ENCODE data around the gene FHIT. TPM values are rescaled to one million over a fixed set of nuclear protein-coding genes. Genes with fewer than 3 reads are reported as not detected.

Gene FHIT
- total RNA-seq, 2 donors from 2014 or later = 6.8 to 12.3 TPM

GRCh38 chr3:59753808-59754450 is 1497.3 kb downstream of the FHIT start:
- H3K9me3 Mint-ChIP-seq = no peaks in the 10 kb centered on the region
- no peaks in the 10 kb centered on the region for H3K36me3 ChIP-seq (ENCODE audit: control insufficient read depth, insufficient read depth, low read length)
- no peaks in the 10 kb centered on the region for H3K36me3 Mint-ChIP-seq (ENCODE audit: low read depth)
- H3K4me1 Mint-ChIP-seq = peaks cover 30% of the 10 kb centered on the region
- H3K9ac ChIP-seq (ENCODE audit: extremely low read depth, low read length, poor library complexity, severe bottlenecking) = no peak overlapping the region
- WGBS, 2 experiments (ENCODE audit: insufficient coverage in 1 of 2, insufficient read length in 1 of 2) = 75 to 79% methylated on average over 6 to 7 of the region's 7 CpGs
- TF ChIP-seq CTCF (conservative IDR thresholded peaks at IDR 0.05) = no peak
- H3K4me1 ChIP-seq (ENCODE audit: control insufficient read depth, insufficient read depth, low read length) = peaks cover 7% of the 10 kb centered on the region
- no peak overlapping the region for H3K4me3 ChIP-seq (ENCODE audit: low read length)
- no peak overlapping the region for H3K27ac ChIP-seq (ENCODE audit: low read depth, low read length)
- H3K9me3 ChIP-seq (ENCODE audit: control insufficient read depth, low read length) = no peaks in the 10 kb centered on the region
- H3K27me3 Mint-ChIP-seq (ENCODE audit: insufficient read depth) = peaks cover 6% of the 10 kb centered on the region
- no peak overlapping the region for H3K4me3 Mint-ChIP-seq
- H3K27ac Mint-ChIP-seq = no peak overlapping the region
- H3K27me3 ChIP-seq (ENCODE audit: control insufficient read depth, insufficient read depth, low read length, poor library complexity, severe bottlenecking) = no peaks in the 10 kb centered on the region
- DNase-seq = no peak

- Mint-ChIP-seq H3K4me1 (peaks cover 26% of the 10 kb centered on the region), H3K36me3 (ENCODE audit: low read depth) (no peaks in the 10 kb centered on the region), H3K4me3 (no peak overlapping the region), H3K27ac (no peak overlapping the region), H3K9me3 (no peaks in the 10 kb centered on the region), H3K27me3 (ENCODE audit: insufficient read depth) (peaks cover 6% of the 10 kb centered on the region)
- no peaks in the 10 kb centered on the region for H3K27me3 ChIP-seq (ENCODE audit: control insufficient read depth, insufficient read depth, low read length, poor library complexity, severe bottlenecking)
- no peak overlapping the region for H3K4me3 ChIP-seq (ENCODE audit: low read length)
- no peak for TF ChIP-seq CTCF (conservative IDR thresholded peaks at IDR 0.05)
- no peaks in the 10 kb centered on the region for H3K36me3 ChIP-seq (ENCODE audit: control insufficient read depth, insufficient read depth, low read length)
- no peak overlapping the region for H3K27ac ChIP-seq (ENCODE audit: low read depth, low read length)
- no peak overlapping the region for H3K9ac ChIP-seq (ENCODE audit: extremely low read depth, low read length, poor library complexity, severe bottlenecking)
- no peaks in the 10 kb centered on the region for H3K9me3 ChIP-seq (ENCODE audit: control insufficient read depth, low read length)
- H3K4me1 ChIP-seq (ENCODE audit: control insufficient read depth, insufficient read depth, low read length) = peaks cover 7% of the 10 kb centered on the region
- DNase-seq = no peak
Measured at GRCh38 chr3:59752925-59753324, 1498.3 kb downstream of the FHIT start.

GRCh38 chr3:59751606-59752005 is 1499.6 kb downstream of the FHIT start:
- H3K4me1 Mint-ChIP-seq = peaks cover 21% of the 10 kb centered on the region
- no peaks in the 10 kb centered on the region for H3K36me3 Mint-ChIP-seq (ENCODE audit: low read depth)
- H3K27me3 Mint-ChIP-seq (ENCODE audit: insufficient read depth) = peaks cover 6% of the 10 kb centered on the region
- peaks cover 7% of the 10 kb centered on the region for H3K4me1 ChIP-seq (ENCODE audit: control insufficient read depth, insufficient read depth, low read length)
- no peak overlapping the region for H3K4me3 Mint-ChIP-seq
- 81 to 88% methylated on average over 3 to 4 of the region's 4 CpGs for WGBS, 2 experiments (ENCODE audit: insufficient coverage in 1 of 2, insufficient read length in 1 of 2)
- no peak for DNase-seq
- H3K27ac ChIP-seq (ENCODE audit: low read depth, low read length) = no peak overlapping the region
- no peak for TF ChIP-seq CTCF (conservative IDR thresholded peaks at IDR 0.05)
- H3K27me3 ChIP-seq (ENCODE audit: control insufficient read depth, insufficient read depth, low read length, poor library complexity, severe bottlenecking) = no peaks in the 10 kb centered on the region
- H3K4me3 ChIP-seq (ENCODE audit: low read length) = no peak overlapping the region
- H3K9me3 ChIP-seq (ENCODE audit: control insufficient read depth, low read length) = no peaks in the 10 kb centered on the region
- no peak overlapping the region for H3K9ac ChIP-seq (ENCODE audit: extremely low read depth, low read length, poor library complexity, severe bottlenecking)
- H3K36me3 ChIP-seq (ENCODE audit: control insufficient read depth, insufficient read depth, low read length) = no peaks in the 10 kb centered on the region
- H3K27ac Mint-ChIP-seq = no peak overlapping the region
- peaks cover 2% of the 10 kb centered on the region for H3K9me3 Mint-ChIP-seq
